SK-N-SH (cell line): ENCODE results near the gene FGFRL1. TPM values are rescaled to one million over a fixed set of nuclear protein-coding genes. Genes with fewer than 3 reads are reported as not detected.

Experiments
- CTCF ChIA-PET: fragments of 300-600, 350-600 bp; formaldehyde crosslinking; extraction: SDS; loops from one replicate; lab custom pipeline; 2021; lab: Yijun Ruan, JAX
- POLR2A ChIA-PET: fragments of 350-600 bp; sonication (Branson Sonifier 250); formaldehyde crosslinking; extraction: SDS; loops from one replicate; lab custom pipeline; 2020; ENCODE audit warnings: antibody characterized with exemption, inconsistent platforms; lab: Yijun Ruan, JAX
- DNase-seq: peaks from one replicate; pipeline ENCODE4 v3.0.0; 2012
- H2AFZ ChIP-seq: fragments of 200-600 bp; sonication (generic); 2 replicates; pipeline ENCODE4 v1.8.1; 2016; ENCODE audit warnings: antibody characterized with exemption, mild to moderate bottlenecking, low read depth
- H3F3A ChIP-seq: fragments of 200-600 bp; sonication (generic); replicated peaks from 2 replicates; pipeline ENCODE3; 2016; ENCODE audit warnings: antibody characterized with exemption, mild to moderate bottlenecking; ENCODE audit not compliant: insufficient read depth
- H3K27ac ChIP-seq, 2 experiments: fragments of 200-500 bp in 1 of 2; fragments of 200-600 bp in 1 of 2; sonication (Bioruptor generic) in 1 of 2; sonication (generic), shearing (Covaris generic) in 1 of 2; 2 replicates each; pipeline versions ENCODE4 v1.5.1 to v1.6.1; 2014 to 2016; ENCODE audit warnings: low read depth in 2 of 2, inconsistent platforms in 1 of 2, low read length in 1 of 2, mild to moderate bottlenecking in 1 of 2, mixed read lengths in 1 of 2
- H3K27me3 ChIP-seq: fragments of 200-600 bp; sonication (generic), shearing (Covaris generic); 2 replicates; pipeline ENCODE4 v1.6.1; 2016; ENCODE audit warnings: mixed run types; ENCODE audit not compliant: insufficient read depth
- H3K36me3 ChIP-seq, 2 experiments: fragments of 200-500 bp in 1 of 2; fragments of 200-600 bp in 1 of 2; sonication (Bioruptor generic) in 1 of 2; sonication (generic) in 1 of 2; replicated peaks in 1 of 2; 2 replicates each; pipeline versions ENCODE3 to v1.5.1; 2014 to 2016; ENCODE audit warnings: low read length in 1 of 2, mild to moderate bottlenecking in 1 of 2; ENCODE audit not compliant: insufficient read depth in 2 of 2, control insufficient read depth in 1 of 2
- H3K4me1 ChIP-seq, 2 experiments: fragments of 200-500 bp in 1 of 2; fragments of 200-600 bp in 1 of 2; sonication (Bioruptor generic) in 1 of 2; sonication (generic), shearing (Covaris generic) in 1 of 2; 2 replicates each; pipeline versions ENCODE4 v1.5.1 to v1.6.1; 2014 to 2016; ENCODE audit warnings: low read depth in 1 of 2, low read length in 1 of 2, mixed run types in 1 of 2; ENCODE audit not compliant: insufficient read depth in 2 of 2, control insufficient read depth in 1 of 2
- H3K4me2 ChIP-seq: fragments of 200-600 bp; sonication (generic), shearing (Covaris generic); 2 replicates; pipeline ENCODE4 v1.6.1; 2017; ENCODE audit warnings: mixed run types
- H3K4me3 ChIP-seq, 2 experiments: fragments of 200-500 bp in 1 of 2; fragments of 200-600 bp in 1 of 2; sonication (Bioruptor generic) in 1 of 2; sonication (generic), shearing (Covaris generic) in 1 of 2; 2 replicates each; pipeline versions ENCODE4 v1.5.1 to v1.8.1; 2014 to 2016; ENCODE audit warnings: low read depth in 2 of 2, inconsistent platforms in 1 of 2, low read length in 1 of 2, mild to moderate bottlenecking in 1 of 2, mixed read lengths in 1 of 2, moderate library complexity in 1 of 2
- H3K79me2 ChIP-seq: fragments of 200-600 bp; sonication (generic); 2 replicates; pipeline ENCODE4 v1.8.1; 2017; ENCODE audit warnings: mild to moderate bottlenecking; ENCODE audit not compliant: insufficient read depth
- H3K9ac ChIP-seq: fragments of 200-600 bp; sonication (generic); 2 replicates; pipeline ENCODE4 v1.6.1; 2017; ENCODE audit warnings: mixed run types
- H3K9me2 ChIP-seq: fragments of 200-600 bp; sonication (generic); 2 replicates; pipeline ENCODE4 v1.6.1; 2017; ENCODE audit warnings: mixed run types
- H3K9me3 ChIP-seq: fragments of 200-600 bp; sonication (generic); 2 replicates; pipeline ENCODE4 v1.6.1; 2017; ENCODE audit warnings: mixed run types, mild to moderate bottlenecking, moderate library complexity
- H4K20me1 ChIP-seq: fragments of 200-600 bp; sonication (generic); 2 replicates; pipeline ENCODE4 v1.6.1; 2017; ENCODE audit warnings: mild to moderate bottlenecking, mixed run types; ENCODE audit not compliant: insufficient read depth
- CHD2 ChIP-seq: fragments of 150-350 bp; IDR thresholded peaks from 2 replicates; pipeline ENCODE4 v1.6.1; 2018; ENCODE audit warnings: low read length; ENCODE audit not compliant: partially characterized antibody
- ELF1 ChIP-seq: IDR thresholded peaks from 2 replicates; pipeline ENCODE4 v1.4.0; 2012
- EP300 ChIP-seq, 2 experiments: IDR thresholded peaks; 2 replicates each; pipeline versions ENCODE4 v1.4.0 to v1.6.1; 2012; ENCODE audit warnings: borderline replicate concordance in 1 of 2, low read depth in 1 of 2, low read length in 1 of 2
- EZH2phosphoT487 ChIP-seq: fragments of 200-600 bp; sonication (generic); IDR thresholded peaks from 2 replicates; pipeline ENCODE4 v1.6.1; 2017; ENCODE audit warnings: low read depth, mixed run types, mild to moderate bottlenecking, antibody characterized with exemption, moderate library complexity, borderline replicate concordance
- RFX5 ChIP-seq: IDR thresholded peaks from 2 replicates; pipeline ENCODE4 v1.6.1; 2012; ENCODE audit warnings: mild to moderate bottlenecking, improper control_type of control experiment, low read length
- SMC3 ChIP-seq: IDR thresholded peaks from 2 replicates; pipeline ENCODE4 v1.6.1; 2012; ENCODE audit warnings: low read depth, low read length, improper control_type of control experiment
- WGBS: methylation state at CpG from one replicate; pipeline ENCODE4 v1.1.6; 2017; ENCODE audit warnings: low lambda C conversion rate; 5-methylcytosine and 5-hydroxymethylcytosine counted together
- polyA plus RNA-seq, 3 experiments: library from polyadenylated mRNA; depleted of rRNA; stranded (reverse); fragments of >200 nt; gene quantifications; 2 replicates each; pipeline ENCODE4 v1.2.3, GENCODE V29; 2012
- TF ChIP-seq, protein P1 (sequence below): fragments of 200-600 bp; sonication (generic); IDR thresholded peaks from 2 replicates; pipeline ENCODE4 v1.6.1; 2017; ENCODE audit warnings: antibody characterized with exemption, mild to moderate bottlenecking, moderate library complexity
- TF ChIP-seq, protein P2 (sequence below): IDR thresholded peaks from 2 replicates; pipeline ENCODE4; 2012
- TF ChIP-seq, protein P3 (sequence below): IDR thresholded peaks from 2 replicates; pipeline ENCODE4 v1.4.0; 2012; ENCODE audit warnings: low read depth, borderline replicate concordance
- TF ChIP-seq, protein P4 (sequence below): IDR thresholded peaks from 2 replicates; pipeline ENCODE4 v1.4.0; 2012; ENCODE audit warnings: low read depth
- TF ChIP-seq, protein P5 (sequence below): fragments of 150-350 bp; IDR thresholded peaks from 2 replicates; pipeline ENCODE4 v1.6.1; 2016; ENCODE audit warnings: mild to moderate bottlenecking, low read depth, low read length

The FGFRL1 gene
- polyA plus RNA-seq, 1 of the 3 experiments (the other 2 are of a cell fraction): 22.5 TPM

DNA sequence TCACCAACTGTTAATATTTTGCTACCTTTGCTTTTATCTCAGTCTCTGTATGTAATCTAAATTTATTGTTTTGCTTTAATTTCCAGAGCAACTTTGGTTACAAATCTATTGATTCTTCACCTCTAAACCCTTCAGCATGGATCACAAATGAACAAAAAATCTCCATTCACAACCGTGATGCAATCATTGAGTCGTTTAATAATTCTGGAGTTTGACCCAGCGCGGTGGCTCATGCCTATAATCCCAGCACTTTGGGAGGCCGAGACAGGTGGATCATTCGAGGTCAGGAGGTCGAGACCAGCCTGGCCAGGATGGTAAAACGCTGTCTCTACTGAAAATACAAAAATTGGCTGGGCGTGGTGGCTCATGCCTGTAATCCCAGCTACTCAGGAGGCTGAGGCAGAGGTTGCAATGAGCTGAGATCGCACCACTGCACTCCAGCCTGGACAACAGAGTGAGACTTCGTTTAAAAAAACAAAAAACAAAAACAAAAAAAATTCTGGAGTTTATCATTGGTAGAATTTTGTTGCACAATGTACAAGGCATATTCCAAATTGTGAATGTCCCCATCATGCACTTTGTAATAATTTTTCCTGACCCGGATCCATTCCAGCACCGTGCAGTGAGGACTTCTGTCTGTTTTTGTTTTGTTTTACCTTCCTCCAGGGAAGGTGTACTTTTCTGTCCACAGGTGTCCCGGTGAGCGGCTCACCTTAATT is 26.9 kb upstream of the FGFRL1 start:
- POLR2A ChIA-PET: no interaction called here

More for the DNA sequence above, 26.9 kb upstream of the FGFRL1 start:
- Histone ChIP-seq H3K27ac (no peak overlapping the region), H3K36me3 (no peaks in the 10 kb centered on the region), H3K9me2 (no peaks in the 10 kb centered on the region), H3K4me3 (no peak overlapping the region), H2AFZ (no peak overlapping the region), H3K4me1 (peaks cover 10 to 17% of the 10 kb centered on the region in 2 experiments; a peak in 1 of 4 replicates), H3K4me2 (no peak overlapping the region), H3F3A (no peaks in the 10 kb centered on the region), H3K79me2 (peaks cover 7% of the 10 kb centered on the region), H3K27me3 (no peaks in the 10 kb centered on the region), H3K9me3 (no peaks in the 10 kb centered on the region), H3K9ac (no peak overlapping the region), H4K20me1 (no peaks in the 10 kb centered on the region)
- CTCF ChIA-PET: no interaction called here
- DNase-seq: no peak
- WGBS: 94% methylated on average over 15 of the region's 15 CpGs
- TF ChIP-seq RFX5: no peak
- TF ChIP-seq EP300 (IDR thresholded peaks at IDR 0.05; ENCODE audit: borderline replicate concordance in 1 of 2, low read depth in 1 of 2, low read length in 1 of 2): no peak
- no peak for TF ChIP-seq SMC3
- TF ChIP-seq, protein P1, sequence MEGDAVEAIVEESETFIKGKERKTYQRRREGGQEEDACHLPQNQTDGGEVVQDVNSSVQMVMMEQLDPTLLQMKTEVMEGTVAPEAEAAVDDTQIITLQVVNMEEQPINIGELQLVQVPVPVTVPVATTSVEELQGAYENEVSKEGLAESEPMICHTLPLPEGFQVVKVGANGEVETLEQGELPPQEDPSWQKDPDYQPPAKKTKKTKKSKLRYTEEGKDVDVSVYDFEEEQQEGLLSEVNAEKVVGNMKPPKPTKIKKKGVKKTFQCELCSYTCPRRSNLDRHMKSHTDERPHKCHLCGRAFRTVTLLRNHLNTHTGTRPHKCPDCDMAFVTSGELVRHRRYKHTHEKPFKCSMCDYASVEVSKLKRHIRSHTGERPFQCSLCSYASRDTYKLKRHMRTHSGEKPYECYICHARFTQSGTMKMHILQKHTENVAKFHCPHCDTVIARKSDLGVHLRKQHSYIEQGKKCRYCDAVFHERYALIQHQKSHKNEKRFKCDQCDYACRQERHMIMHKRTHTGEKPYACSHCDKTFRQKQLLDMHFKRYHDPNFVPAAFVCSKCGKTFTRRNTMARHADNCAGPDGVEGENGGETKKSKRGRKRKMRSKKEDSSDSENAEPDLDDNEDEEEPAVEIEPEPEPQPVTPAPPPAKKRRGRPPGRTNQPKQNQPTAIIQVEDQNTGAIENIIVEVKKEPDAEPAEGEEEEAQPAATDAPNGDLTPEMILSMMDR: no peak
- TF ChIP-seq, protein P2, sequence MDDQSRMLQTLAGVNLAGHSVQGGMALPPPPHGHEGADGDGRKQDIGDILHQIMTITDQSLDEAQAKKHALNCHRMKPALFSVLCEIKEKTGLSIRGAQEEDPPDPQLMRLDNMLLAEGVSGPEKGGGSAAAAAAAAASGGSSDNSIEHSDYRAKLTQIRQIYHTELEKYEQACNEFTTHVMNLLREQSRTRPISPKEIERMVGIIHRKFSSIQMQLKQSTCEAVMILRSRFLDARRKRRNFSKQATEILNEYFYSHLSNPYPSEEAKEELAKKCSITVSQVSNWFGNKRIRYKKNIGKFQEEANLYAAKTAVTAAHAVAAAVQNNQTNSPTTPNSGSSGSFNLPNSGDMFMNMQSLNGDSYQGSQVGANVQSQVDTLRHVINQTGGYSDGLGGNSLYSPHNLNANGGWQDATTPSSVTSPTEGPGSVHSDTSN: no peak
- TF ChIP-seq CHD2: no peak
- no peak for TF ChIP-seq ELF1
- no peak for TF ChIP-seq EZH2phosphoT487
- TF ChIP-seq, protein P3, sequence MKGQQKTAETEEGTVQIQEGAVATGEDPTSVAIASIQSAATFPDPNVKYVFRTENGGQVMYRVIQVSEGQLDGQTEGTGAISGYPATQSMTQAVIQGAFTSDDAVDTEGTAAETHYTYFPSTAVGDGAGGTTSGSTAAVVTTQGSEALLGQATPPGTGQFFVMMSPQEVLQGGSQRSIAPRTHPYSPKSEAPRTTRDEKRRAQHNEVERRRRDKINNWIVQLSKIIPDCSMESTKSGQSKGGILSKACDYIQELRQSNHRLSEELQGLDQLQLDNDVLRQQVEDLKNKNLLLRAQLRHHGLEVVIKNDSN: no peak
- TF ChIP-seq, protein P4, sequence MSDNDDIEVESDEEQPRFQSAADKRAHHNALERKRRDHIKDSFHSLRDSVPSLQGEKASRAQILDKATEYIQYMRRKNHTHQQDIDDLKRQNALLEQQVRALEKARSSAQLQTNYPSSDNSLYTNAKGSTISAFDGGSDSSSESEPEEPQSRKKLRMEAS: no peak
- TF ChIP-seq, protein P5, sequence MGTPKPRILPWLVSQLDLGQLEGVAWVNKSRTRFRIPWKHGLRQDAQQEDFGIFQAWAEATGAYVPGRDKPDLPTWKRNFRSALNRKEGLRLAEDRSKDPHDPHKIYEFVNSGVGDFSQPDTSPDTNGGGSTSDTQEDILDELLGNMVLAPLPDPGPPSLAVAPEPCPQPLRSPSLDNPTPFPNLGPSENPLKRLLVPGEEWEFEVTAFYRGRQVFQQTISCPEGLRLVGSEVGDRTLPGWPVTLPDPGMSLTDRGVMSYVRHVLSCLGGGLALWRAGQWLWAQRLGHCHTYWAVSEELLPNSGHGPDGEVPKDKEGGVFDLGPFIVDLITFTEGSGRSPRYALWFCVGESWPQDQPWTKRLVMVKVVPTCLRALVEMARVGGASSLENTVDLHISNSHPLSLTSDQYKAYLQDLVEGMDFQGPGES: no peak
